GM19099 (cell line): ENCODE data around the gene SEPTIN8.

Experiments used
- POLR2A ChIP-seq: IDR thresholded peaks from 3 replicates; pipeline ENCODE4 v1.6.1; 2011; ENCODE audit warnings: low read depth; ENCODE audit not compliant: insufficient read length; ENCODE audit errors: extremely low read depth

SEPTIN8 gene

GRCh38 chr5:132777209-132778069 is at the start of gene SEPTIN8:
Gene SEPTIN8 (minus strand): TSS chr5:132777239. CDS start chr5:132777137, 102 bp downstream.
- TF ChIP-seq POLR2A, result peak; percentile 69

GRCh38 chr5:132826424-132827082 is 49.5 kb upstream of the SEPTIN8 start:
- no peak for TF ChIP-seq POLR2A

- TF ChIP-seq POLR2A, result no peak
These were observed 48.9 kb upstream of the SEPTIN8 start for GRCh38 chr5:132825834-132826391.

GRCh38 chr5:132825033-132825833 is 48.2 kb upstream of the SEPTIN8 start:
- no peak for TF ChIP-seq POLR2A

GRCh38 chr5:132824426-132824825 is 47.4 kb upstream of the SEPTIN8 start:
- TF ChIP-seq POLR2A, result no peak

- TF ChIP-seq POLR2A, result no peak
These were observed 46.5 kb upstream of the SEPTIN8 start for GRCh38 chr5:132823481-132824050.

- no peak for TF ChIP-seq POLR2A
These were observed 45.8 kb upstream of the SEPTIN8 start for GRCh38 chr5:132822650-132823480.

- no peak for TF ChIP-seq POLR2A
These were observed 44.8 kb upstream of the SEPTIN8 start for GRCh38 chr5:132821791-132822190.

GRCh38 chr5:132821350-132821749 is 44.3 kb upstream of the SEPTIN8 start:
- TF ChIP-seq POLR2A, result no peak

GRCh38 chr5:132820162-132820754 is 43.2 kb upstream of the SEPTIN8 start:
- TF ChIP-seq POLR2A, result no peak

GRCh38 chr5:132819468-132819867 is 42.4 kb upstream of the SEPTIN8 start:
- no peak for TF ChIP-seq POLR2A

- no peak for TF ChIP-seq POLR2A
These were observed 40.0 kb upstream of the SEPTIN8 start for GRCh38 chr5:132817011-132817410.

GRCh38 chr5:132816554-132816953 is 39.5 kb upstream of the SEPTIN8 start:
- TF ChIP-seq POLR2A, result no peak
